ENCODE results near the gene CCN5.
"Not testable (repeated sequence)": the region's sequence is repeated elsewhere in the genome, so short reads cannot be mapped to it uniquely, and the experiment has no call there.

CCN5 gene

GRCh38 chr20:44714701-44715498 is at the start of gene CCN5:
CCN5 (plus strand) TSS chr20:44715369; CDS start chr20:44715391, 22 bp downstream.
- peak in 10 of 14 donors; percentile 21 to 75 (median 36) for DNase-seq

- no peak for DNase-seq
Measured at GRCh38 chr20:44666066-44666465, 49.1 kb upstream of the CCN5 start.

GRCh38 chr20:44670851-44671250 is 44.3 kb upstream of the CCN5 start:
- DNase-seq = not testable (repeated sequence)

- not testable (repeated sequence) for DNase-seq
Measured at GRCh38 chr20:44671541-44671940, 43.6 kb upstream of the CCN5 start.

- DNase-seq = not testable (repeated sequence)
Measured at GRCh38 chr20:44672318-44672902, 42.8 kb upstream of the CCN5 start.

GRCh38 chr20:44678242-44678641 is 36.9 kb upstream of the CCN5 start:
- no peak for DNase-seq

GRCh38 chr20:44678990-44679611 is 36.1 kb upstream of the CCN5 start:
- no peak for DNase-seq

- no peak for DNase-seq
Measured at GRCh38 chr20:44681796-44682566, 33.2 kb upstream of the CCN5 start.

GRCh38 chr20:44683263-44684046 is 31.7 kb upstream of the CCN5 start:
- peak in 1 of 14 donors; percentile 7 for DNase-seq

- no peak for DNase-seq
Measured at GRCh38 chr20:44684047-44684967, 30.9 kb upstream of the CCN5 start.

GRCh38 chr20:44686934-44687333 is 28.2 kb upstream of the CCN5 start:
- no peak for DNase-seq

- peak in 1 of 14 donors; percentile 22 for DNase-seq
Measured at GRCh38 chr20:44688053-44688625, 27.0 kb upstream of the CCN5 start.

GRCh38 chr20:44689809-44690208 is 25.4 kb upstream of the CCN5 start:
- DNase-seq = no peak

GRCh38 chr20:44690781-44691423 is 24.3 kb upstream of the CCN5 start:
- no peak for DNase-seq

GRCh38 chr20:44691424-44692423 is 23.4 kb upstream of the CCN5 start:
- peak in 1 of 14 donors; percentile 6 for DNase-seq

GRCh38 chr20:44692932-44693480 is 22.2 kb upstream of the CCN5 start:
- DNase-seq = peak in 1 of 14 donors; percentile 36

- no peak for DNase-seq
Measured at GRCh38 chr20:44693627-44694026, 21.5 kb upstream of the CCN5 start.

GRCh38 chr20:44694159-44694558 is 21.0 kb upstream of the CCN5 start:
- no peak for DNase-seq

All from C1 segment of cervical spinal cord (tissue), 14 donors.